ENCODE measurements around the gene TLR10.

DNA sequence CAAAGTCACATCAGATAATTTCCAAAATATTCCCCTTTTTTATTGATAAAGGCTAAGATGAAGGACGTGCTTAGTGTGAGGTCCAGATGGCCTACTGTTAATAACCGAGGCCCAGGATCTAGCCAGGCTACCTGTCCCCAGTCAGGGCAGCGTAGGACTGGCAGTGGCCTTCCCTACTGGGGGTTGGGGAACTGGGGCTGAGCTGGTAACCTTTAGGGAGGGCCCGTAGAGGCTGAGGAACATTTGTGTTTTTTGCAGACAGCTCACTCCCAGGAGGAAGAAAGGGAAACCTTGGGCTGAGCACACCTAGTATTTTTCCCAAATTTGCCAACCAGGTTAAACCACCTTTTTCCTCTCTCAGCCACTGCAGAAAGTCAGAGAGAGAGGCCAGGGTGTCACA lies 59.7 kb downstream of the TLR10 start:
- TF ChIP-seq, protein P1, sequence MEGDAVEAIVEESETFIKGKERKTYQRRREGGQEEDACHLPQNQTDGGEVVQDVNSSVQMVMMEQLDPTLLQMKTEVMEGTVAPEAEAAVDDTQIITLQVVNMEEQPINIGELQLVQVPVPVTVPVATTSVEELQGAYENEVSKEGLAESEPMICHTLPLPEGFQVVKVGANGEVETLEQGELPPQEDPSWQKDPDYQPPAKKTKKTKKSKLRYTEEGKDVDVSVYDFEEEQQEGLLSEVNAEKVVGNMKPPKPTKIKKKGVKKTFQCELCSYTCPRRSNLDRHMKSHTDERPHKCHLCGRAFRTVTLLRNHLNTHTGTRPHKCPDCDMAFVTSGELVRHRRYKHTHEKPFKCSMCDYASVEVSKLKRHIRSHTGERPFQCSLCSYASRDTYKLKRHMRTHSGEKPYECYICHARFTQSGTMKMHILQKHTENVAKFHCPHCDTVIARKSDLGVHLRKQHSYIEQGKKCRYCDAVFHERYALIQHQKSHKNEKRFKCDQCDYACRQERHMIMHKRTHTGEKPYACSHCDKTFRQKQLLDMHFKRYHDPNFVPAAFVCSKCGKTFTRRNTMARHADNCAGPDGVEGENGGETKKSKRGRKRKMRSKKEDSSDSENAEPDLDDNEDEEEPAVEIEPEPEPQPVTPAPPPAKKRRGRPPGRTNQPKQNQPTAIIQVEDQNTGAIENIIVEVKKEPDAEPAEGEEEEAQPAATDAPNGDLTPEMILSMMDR (IDR thresholded peaks at IDR 0.05), result no peak
- no peak for TF ChIP-seq POLR2A (IDR thresholded peaks at IDR 0.05)

All from esophagus squamous epithelium (tissue), 4 donors.